ENCODE data around the gene EIF3I. TPM values are rescaled to one million over a fixed set of nuclear protein-coding genes. Genes with fewer than 3 reads are reported as not detected.

Gene EIF3I
- total and polyA plus RNA-seq, 10 of the 15 experiments (the other 5 are each of a cell fraction or from before 2014, with no cell fraction given): 208 to 606 (median 352) TPM

GRCh38 chr1:32247452-32247851 lies 25.2 kb downstream of the EIF3I start (continued):
- TF ChIP-seq BCL3 (IDR thresholded peaks at IDR 0.05; ENCODE audit: borderline replicate concordance, insufficient read depth, low read depth, low read length, poor library complexity, severe bottlenecking) (no peak), MYC (IDR thresholded peaks at IDR 0.05; ENCODE audit: insufficient read depth, insufficient read length, insufficient replicate concordance, low read length, severe bottlenecking) (no peak), RAD51 (IDR thresholded peaks at IDR 0.05) (no peak), ATF3 (IDR thresholded peaks at IDR 0.05; ENCODE audit: borderline replicate concordance, extremely low read depth, low read depth, low read length) (no peak), CREB1 (IDR thresholded peaks at IDR 0.05; ENCODE audit: low read depth) (no peak)

GRCh38 chr1:32247983-32248889 lies 26.0 kb downstream of the EIF3I start:
- intact Hi-C loops (cut with micrococcal nuclease; ENCODE audit: unreplicated experiment): no loop called here
- DNase-seq (ENCODE audit: low read depth, low spot score) (no peak), ATAC-seq (peak; percentile 69), FAIRE-seq (no peak)
- H3K4me3 ChIP-seq: peak overlapping the region; percentile 10; the same call in 1 of the 2 replicates
- peak overlapping the region; percentile 89 for H3K27ac ChIP-seq (ENCODE audit: control insufficient read depth, insufficient read depth)
- POLR2A ChIA-PET: interaction anchor here (0.6 to 3.5 kb wide), 12 partner anchors 10 to 89 kb away, joined by 3 to 21 read pairs (median 4); partner anchors contain the start of genes CCDC28B, HDAC1 and TXLNA
- no peaks in the 10 kb centered on the region for H3K36me3 ChIP-seq (ENCODE audit: control insufficient read depth in 2 of 2, insufficient read depth in 2 of 2, low read length in 1 of 2)
- SMC1A ChIA-PET (ENCODE audit: uncharacterized antibody, unreplicated experiment): interaction anchor here (0.5 to 14.4 kb wide), 19 partner anchors 7 to 403 kb away, joined by 3 to 124 read pairs (median 4); partner anchors contain the start of genes BSDC1, IQCC and RBBP4
- in situ Hi-C loops (cut with MboI): no loop called here
- peak overlapping the region; percentile 32 for H3K4me2 ChIP-seq (ENCODE audit: control insufficient read depth, insufficient read depth)
- peaks cover 26% of the 10 kb centered on the region for H3K79me2 ChIP-seq (ENCODE audit: control insufficient read depth, insufficient read depth, low read length)
- peak overlapping the region; percentile 78 for H2AFZ ChIP-seq (ENCODE audit: control insufficient read depth, low read depth, low read length)
- 4% methylated on average over 29 of the region's 31 CpGs for WGBS (ENCODE audit: insufficient coverage, insufficient replicate concordance, low lambda C conversion rate, missing lambda C conversion rate)
- BruUV-seq (replicated peaks): no TSS peak
- CTCF ChIA-PET: interaction anchor here (0.6 to 9.6 kb wide), 40 partner anchors 9 to 275 kb away, joined by 3 to 123 read pairs (median 6); partner anchors contain the start of genes BSDC1, CCDC28B, EIF3I and HDAC1
- H3K4me1 ChIP-seq (ENCODE audit: control insufficient read depth, insufficient read depth, low read length): peaks cover 52% of the 10 kb centered on the region
- no peak overlapping the region for H3K9ac ChIP-seq (ENCODE audit: control insufficient read depth, insufficient read depth, low read length)
- RAD21 ChIA-PET (ENCODE audit: unreplicated experiment): interaction anchor here (0.6 to 4.7 kb wide), 20 partner anchors 9 to 185 kb away, joined by 3 to 45 read pairs (median 3); partner anchors contain the start of genes EIF3I, HDAC1, MARCKSL1 and TMEM234
- H3K27me3 ChIP-seq (replicated peaks in 1 of 2; ENCODE audit: control insufficient read depth in 2 of 2, insufficient read depth in 2 of 2, low read length in 1 of 2): no peaks in the 10 kb centered on the region
- no peaks in the 10 kb centered on the region for H4K20me1 ChIP-seq (ENCODE audit: control insufficient read depth, insufficient read depth)
- no peaks in the 10 kb centered on the region for H3K9me3 ChIP-seq (replicated peaks; ENCODE audit: control insufficient read depth, insufficient read depth, low read length)
- TF ChIP-seq ESRRA (IDR thresholded peaks at IDR 0.05; ENCODE audit: low read length): no peak
- no peak for TF ChIP-seq PRDM15 (CRISPR knock-in tag; IDR thresholded peaks at IDR 0.05)
- TF ChIP-seq CEBPZ (IDR thresholded peaks at IDR 0.05; ENCODE audit: low read depth, low read length): no peak
- no peak for TF ChIP-seq SPI1 (IDR thresholded peaks at IDR 0.05; ENCODE audit: borderline replicate concordance, insufficient read depth, low read depth, low read length)

All from GM12878 (cell line).